ENCODE data around the gene ZNF547.

ZNF547 gene

GRCh38 chr19:57362997-57363687 lies at the start of gene ZNF547, which contains the start of gene TRAPPC2B:
ZNF547 (plus strand) TSS chr19:57363551; CDS start chr19:57368556, 5,005 bp downstream.
TRAPPC2B (plus strand) TSS chr19:57363551; CDS start chr19:57364834, 1,283 bp downstream.
- peak; percentile 99 for DNase-seq (ENCODE audit: extremely low read depth, low read depth)
- TF ChIP-seq CTCF (IDR thresholded peaks at IDR 0.05; ENCODE audit: low read depth, low read length): no peak

- DNase-seq (ENCODE audit: extremely low read depth, low read depth): no peak
These were observed 49.2 kb upstream of the ZNF547 start for GRCh38 chr19:57314146-57314545.

GRCh38 chr19:57317503-57317902 lies 45.8 kb upstream of the ZNF547 start:
- no peak for TF ChIP-seq CTCF (IDR thresholded peaks at IDR 0.05; ENCODE audit: low read depth, low read length)
- no peak for DNase-seq (ENCODE audit: extremely low read depth, low read depth)

More at GRCh38 chr19:57314146-57314545, 49.2 kb upstream of the ZNF547 start:
- no peak for TF ChIP-seq CTCF (IDR thresholded peaks at IDR 0.05; ENCODE audit: low read depth, low read length)

- no peak for TF ChIP-seq CTCF (IDR thresholded peaks at IDR 0.05; ENCODE audit: low read depth, low read length)
- DNase-seq (ENCODE audit: extremely low read depth, low read depth): no peak
These were observed 43.5 kb upstream of the ZNF547 start for GRCh38 chr19:57319869-57320179.

- DNase-seq (ENCODE audit: extremely low read depth, low read depth): peak; percentile 85
- TF ChIP-seq CTCF (IDR thresholded peaks at IDR 0.05; ENCODE audit: low read depth, low read length): no peak; the same call in 1 of the 2 replicates
These were observed 42.9 kb upstream of the ZNF547 start, which contains the start of gene ZNF543 for GRCh38 chr19:57320180-57321084. ZNF543 (plus strand) TSS chr19:57320472; CDS start chr19:57320854, 382 bp downstream.

- DNase-seq (ENCODE audit: extremely low read depth, low read depth): no peak
- no peak for TF ChIP-seq CTCF (IDR thresholded peaks at IDR 0.05; ENCODE audit: low read depth, low read length)
These were observed 42.2 kb upstream of the ZNF547 start for GRCh38 chr19:57321116-57321515.

GRCh38 chr19:57321751-57322150 lies 41.6 kb upstream of the ZNF547 start:
- DNase-seq (ENCODE audit: extremely low read depth, low read depth): no peak
- no peak for TF ChIP-seq CTCF (IDR thresholded peaks at IDR 0.05; ENCODE audit: low read depth, low read length)
